Right ventricle myocardium inferior (tissue), 1 donor: ENCODE measurements around the gene STARD7. TPM values are rescaled to one million over a fixed set of nuclear protein-coding genes. Genes with fewer than 3 reads are reported as not detected.
A peak's percentile ranks its signal among the peaks of the same experiment; 100 is the strongest.

Experiments
- ATAC-seq: fragments of 200-7000 bp; cut with Tn5 transposase; one replicate; pipeline ENCODE4 v1.9.1; 2020; ENCODE audit warnings: mild to moderate bottlenecking, moderate library complexity
- DNase-seq: peaks from one replicate; pipeline ENCODE4 v3.0.0; 2021; ENCODE audit errors: missing footprints
- intact Hi-C: fragments of 100-400 bp; cut with DNase I; formaldehyde crosslinking; loops from one replicate; pipeline ENCODE4 v1.11.0; 2022
- total RNA-seq: library from RNA; stranded (reverse); fragmentation: NEBNext Ultra II Directional; extraction: Animal tissue kit (Norgen Biotek cat#: 25700); gene quantifications from one replicate; pipeline ENCODE4 v1.2.1, GENCODE V29; 2021
- donor health status: DM: no; HTN: yes; CAD: no; lungs with severe emphysema.

STARD7 gene
- total RNA-seq, 1 donor from 2014 or later: 194 TPM

GRCh38 chr2:96204836-96205624 is 3.6 kb downstream of the STARD7 start:
- DNase-seq: no peak
- no peak for ATAC-seq
- intact Hi-C loops: no loop called here

DNA sequence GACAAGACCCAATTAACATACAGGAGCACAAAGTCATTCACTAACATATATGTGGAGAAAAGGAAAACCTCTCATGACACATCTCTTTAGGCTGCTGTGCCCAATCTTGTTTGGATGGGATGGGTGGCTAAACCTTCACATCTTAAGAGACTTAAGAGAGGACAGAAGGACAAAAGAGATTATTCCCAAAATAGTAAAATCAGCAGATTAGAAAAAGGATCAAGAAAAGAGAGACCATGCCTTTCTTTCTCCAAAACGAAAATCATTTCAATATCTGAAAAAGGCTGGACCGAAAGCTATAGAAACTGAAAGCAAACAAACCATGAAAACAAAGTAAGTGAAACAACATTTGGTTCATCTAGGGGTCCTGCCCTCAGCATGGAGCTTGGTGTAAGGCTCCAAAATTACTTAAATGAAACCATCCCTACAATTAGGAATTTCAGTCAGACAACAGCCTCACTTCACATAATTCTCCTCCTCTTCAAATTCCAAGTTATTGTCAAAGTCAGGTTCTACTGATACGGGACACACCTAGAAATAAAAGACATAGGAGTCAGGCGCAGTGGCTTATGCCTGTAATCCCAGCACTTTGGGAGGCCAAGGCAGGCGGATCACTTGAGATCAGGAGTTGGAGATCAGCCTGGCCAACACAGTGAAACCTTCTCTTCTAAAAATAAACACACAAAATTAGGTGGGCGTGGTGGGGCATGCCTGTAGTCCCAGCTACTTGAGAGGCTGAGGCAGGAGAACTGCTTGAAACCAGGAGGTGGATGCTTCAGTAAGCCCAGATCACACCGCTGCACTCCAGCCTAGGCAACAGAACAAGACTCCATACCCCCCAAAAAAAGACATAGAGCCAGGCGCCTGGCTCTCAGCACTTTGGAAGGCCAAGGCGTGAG is 5.2 kb downstream of the STARD7 start:
- no peak for DNase-seq
- intact Hi-C loops: no loop called here

DNA sequence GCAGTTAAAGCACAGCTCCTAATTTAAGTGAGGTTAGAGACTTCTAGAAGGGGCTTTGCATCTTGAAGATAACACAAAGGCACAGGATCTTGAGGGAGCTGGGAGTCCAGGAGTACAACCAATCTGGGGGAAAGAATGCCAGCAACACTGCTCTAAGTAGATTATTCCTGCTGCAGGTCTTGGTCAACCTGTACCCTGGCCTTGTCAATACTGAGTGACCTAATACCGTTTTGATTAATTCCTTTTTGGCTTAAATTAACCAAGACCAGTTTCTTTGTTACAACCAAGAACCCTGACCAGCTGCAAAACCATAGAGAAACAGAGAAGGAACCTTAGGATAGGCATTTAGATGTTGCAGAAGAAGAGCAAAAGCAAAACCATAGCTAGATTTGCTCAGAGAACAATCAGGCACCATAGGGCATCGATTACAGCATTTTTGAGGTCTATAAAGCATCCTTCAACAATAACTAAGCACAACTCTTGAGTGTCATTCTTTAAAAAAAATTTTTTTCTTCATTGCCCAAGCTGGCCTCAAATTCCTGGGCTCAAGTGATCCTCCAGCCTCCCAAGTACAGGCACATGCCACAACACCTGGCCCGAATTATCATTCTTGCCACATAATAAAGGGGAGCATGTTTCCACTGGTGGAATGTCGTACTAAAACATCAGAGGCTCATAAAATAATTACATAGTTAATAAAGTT is 6.3 kb downstream of the STARD7 start:
- intact Hi-C loops: no loop called here
- ATAC-seq: no peak
- DNase-seq: no peak

More for the DNA sequence above, 5.2 kb downstream of the STARD7 start:
- no peak for ATAC-seq

DNA sequence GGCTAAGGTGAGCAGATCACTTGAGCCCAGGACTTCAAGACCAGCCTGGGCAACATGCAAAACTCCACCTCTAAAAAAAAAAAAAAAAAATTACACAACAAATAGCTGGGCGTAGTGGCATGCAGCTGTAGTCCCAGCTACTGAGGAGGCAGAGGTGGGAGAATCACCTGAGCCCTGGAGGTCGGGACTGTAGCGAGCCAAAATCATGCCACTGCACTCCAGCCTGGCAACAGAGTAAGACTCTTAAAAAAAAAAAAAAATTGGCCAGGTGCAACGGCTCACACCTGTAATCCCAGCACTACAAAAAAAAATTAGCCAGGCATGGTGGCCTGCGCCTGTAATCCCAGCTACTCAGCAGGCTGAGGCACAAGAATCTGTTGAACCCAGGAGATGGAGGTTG is 7.3 kb downstream of the STARD7 start:
- intact Hi-C loops: no loop called here
- DNase-seq (no peak), ATAC-seq (no peak)

- no peak for ATAC-seq
- intact Hi-C loops: no loop called here
- no peak for DNase-seq
These were observed 9.7 kb downstream of the STARD7 start for GRCh38 chr2:96198921-96199320.

GRCh38 chr2:96197546-96198255 is 10.9 kb downstream of the STARD7 start:
- ATAC-seq (no peak), DNase-seq (no peak)
- intact Hi-C loops: no loop called here

DNA sequence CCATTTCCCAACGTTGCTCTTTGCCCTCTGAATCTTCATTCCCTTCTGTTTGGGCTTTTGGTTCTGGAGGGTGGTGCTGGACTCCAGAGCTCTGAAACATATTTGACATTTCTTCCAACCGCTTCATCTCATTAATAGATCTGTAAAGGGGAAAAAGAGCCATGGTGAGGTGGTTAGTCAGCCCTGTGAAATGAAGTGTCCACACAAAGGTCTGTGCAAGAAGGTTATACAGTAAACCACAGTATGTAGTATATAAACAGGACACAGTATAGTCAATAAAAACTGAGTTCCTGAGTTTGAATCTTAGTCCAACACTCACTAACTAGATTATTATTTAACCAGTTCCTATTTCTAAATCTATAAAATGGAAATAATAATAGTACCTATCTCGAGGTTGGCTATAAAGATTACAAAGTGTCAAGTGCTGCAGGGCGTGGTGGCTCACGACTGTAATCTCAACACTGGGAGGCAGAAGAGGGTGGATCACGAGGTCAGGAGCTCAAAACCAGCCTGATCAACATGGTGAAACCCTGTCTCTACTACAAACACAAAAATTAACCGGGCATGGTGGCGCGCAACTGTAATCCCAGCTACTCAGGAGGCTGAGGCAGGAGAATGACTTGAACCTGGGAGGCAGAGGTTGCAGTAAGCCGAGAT is 13.1 kb downstream of the STARD7 start:
- intact Hi-C loops: no loop called here
- no peak for DNase-seq
- ATAC-seq: no peak

DNA sequence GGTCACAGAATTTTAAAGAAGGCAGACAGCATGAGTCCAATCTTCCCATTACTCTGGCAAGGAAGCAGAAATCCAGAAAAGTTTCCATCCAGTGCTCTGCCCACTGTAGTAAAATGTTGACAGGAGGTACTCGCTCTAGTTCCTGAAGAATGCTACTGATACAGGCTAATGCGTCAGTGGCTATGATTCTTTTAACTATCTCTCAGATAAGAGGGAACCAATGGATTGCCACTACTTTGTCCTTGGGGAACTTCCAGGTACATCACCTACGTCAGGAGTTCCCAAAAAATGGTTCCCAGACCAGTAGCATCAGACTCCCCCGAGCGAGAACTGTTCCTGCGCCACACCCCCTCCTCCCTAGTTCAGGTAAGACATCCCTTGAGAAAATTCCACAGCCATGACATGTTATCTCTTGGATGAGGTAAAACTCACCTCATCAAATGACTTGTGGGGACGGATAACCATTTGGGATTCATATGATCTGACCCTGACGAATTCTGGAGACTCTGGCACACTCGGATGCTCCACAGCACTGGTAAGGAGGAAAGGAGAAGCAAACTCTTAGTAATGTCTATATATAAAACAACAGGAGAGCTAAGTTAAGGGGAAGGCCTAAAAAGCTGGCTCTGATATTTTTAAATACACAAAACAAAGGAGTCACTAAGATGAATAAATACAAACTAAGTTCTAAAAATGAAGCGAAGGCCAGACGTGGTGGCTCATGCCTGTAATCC is 16.5 kb downstream of the STARD7 start:
- intact Hi-C loops: no loop called here
- ATAC-seq (peak; percentile 66), DNase-seq (no peak)

DNA sequence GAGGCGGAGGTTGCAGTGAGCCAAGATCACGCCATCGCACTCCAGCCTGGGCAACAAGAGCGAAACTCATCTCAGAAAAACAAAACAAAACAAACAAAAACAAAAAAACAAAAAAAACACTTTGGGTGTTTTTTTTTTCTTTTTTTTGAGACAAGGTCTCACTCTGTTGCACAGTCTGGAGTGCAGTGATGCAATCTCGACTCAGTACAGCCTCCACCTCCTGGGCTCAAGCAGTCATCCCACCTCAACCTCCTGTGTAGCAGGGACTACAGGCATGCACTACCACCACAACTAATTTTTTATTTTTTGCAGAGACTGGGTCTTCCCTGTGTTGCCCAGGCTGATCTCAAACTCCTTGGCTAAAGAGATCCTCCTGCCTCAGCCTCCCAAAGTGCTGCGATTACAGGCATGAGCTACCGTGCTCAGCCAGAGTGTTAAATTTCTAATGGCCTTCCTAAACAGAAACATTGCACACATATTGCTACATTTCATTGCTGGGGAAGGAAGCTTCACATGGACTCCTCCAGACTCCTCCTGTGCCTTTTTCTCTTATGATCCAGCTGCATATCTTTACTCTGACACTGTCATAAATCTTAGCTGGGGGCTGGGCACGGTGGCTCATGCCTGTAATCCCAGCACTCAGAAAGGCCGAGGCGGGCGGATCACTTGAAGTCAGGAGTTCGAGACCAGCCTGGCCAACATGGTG is 19.7 kb downstream of the STARD7 start:
- intact Hi-C loops: no loop called here
- no peak for DNase-seq
- no peak for ATAC-seq

DNA sequence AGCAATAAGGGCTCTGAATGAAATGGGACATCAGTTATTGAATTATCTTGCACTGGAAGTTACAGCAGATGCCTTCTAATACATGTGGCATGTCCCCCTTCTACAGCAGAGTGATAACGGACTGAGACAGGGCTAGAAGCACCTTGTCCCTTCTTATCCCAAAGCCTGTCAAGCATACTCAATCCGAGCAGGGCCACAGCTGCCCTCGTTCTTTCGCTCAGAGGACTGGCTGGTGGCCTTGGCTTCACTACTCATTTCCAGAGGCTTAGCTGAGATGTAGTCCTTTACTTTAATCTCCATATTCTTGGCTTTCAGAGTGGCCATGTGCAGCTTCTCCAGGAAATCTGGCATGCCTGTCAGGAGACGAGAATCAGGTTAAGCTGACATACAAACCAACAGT is 22.1 kb downstream of the STARD7 start:
- ATAC-seq: peak; percentile 50
- DNase-seq: no peak
- intact Hi-C loops: loop anchor here (2.0 kb wide), 1 partner anchor 20 kb away; no protein-coding TSS in a partner anchor

- intact Hi-C loops: no loop called here
- no peak for ATAC-seq
- no peak for DNase-seq
These were observed 23.1 kb downstream of the STARD7 start for GRCh38 chr2:96185516-96185915.

DNA sequence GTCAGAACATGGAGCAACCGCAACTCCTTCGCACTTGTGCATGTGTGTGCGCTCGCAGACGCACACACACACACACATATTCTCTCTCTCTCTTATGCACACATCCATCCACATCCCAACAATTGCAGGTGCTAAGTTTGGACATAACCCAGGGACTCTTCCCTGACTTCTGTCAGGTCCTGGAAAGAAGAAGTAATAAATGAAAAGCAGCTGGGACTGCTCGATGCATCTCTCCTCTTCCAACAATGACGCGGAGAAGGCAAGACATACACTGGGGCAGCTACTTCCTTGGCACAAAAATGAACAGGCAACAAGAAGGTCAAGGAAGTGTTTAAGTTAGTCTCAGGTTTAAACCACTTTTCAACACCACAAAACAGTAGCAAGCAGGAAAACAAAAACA is 23.6 kb downstream of the STARD7 start:
- DNase-seq (no peak), ATAC-seq (no peak)
- intact Hi-C loops: no loop called here

DNA sequence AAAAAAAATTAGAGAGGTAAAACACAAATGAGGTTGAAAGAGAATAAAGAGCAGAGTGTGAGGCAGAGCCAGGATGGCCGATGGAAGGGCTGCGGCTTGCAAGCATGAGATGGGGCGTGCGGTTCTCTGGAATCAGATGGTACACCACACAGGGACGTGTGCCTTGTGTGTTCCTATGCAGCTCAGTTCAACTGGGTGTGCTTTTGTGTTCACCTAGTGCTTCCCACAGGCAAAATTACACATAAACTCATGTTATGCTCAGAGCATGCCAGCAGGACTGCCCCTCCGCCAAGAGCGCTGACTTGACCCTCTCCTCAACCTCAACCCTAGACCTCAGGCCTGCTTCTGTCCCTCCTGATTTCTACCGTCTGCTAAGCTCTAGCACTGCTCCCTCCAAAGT is 24.4 kb downstream of the STARD7 start:
- intact Hi-C loops: no loop called here
- DNase-seq (no peak), ATAC-seq (no peak)

DNA sequence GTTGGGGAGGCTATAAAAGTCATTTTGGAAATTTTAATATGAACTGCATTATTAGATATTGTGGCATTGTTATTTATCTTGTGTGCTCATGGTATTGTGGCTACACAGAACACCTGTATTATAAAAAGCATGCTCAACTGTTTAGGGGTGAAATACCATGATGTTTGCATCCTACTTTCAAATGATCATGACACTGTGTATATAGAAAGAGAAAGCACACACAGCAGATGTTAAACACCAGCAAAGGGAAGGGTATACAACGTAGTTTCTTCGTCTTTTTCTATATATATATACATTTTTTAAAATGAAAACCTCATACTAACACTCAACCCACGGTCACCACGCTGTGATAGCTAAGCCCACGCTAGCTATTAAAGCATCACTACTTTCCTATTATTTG is 27.1 kb downstream of the STARD7 start:
- intact Hi-C loops: no loop called here
- ATAC-seq (no peak), DNase-seq (no peak)

DNA sequence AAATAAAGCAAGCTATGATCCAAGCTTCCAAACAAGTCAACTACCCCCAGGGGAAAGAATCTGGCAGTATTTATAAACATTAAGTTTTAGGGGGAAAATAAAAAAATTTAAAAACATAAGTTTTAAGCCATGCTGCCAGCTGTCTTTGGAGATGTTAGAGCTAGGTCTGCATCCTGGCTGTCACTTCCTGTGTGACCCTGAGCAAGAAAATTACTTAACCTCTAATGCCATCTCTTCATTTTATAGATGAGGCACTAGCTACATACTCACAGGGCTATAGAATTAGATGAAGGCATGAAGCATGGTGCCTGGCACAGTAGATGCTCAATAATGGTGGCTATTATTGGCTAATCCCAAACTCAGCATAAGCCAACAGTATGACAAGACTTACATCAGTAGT is 28.1 kb downstream of the STARD7 start:
- intact Hi-C loops: no loop called here
- DNase-seq (no peak), ATAC-seq (no peak)

DNA sequence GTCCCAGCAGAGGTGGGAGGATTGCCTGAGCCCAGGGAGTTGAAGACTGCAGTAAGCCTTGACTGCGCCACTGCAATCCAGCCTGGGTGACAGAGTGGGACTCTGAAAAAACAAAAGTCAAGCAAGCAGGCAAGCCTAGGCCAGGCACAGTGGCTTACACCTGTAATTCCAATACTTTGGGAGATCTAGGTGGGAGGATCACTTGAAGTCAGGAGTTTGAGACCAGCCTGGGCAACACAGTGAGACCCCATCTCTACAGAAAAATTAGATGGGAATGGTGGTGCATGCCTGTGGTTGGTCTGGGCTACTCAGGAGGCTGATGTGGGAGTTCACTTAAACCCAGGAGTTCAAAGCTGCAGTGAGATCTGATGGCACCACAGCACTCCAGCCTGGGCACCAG is 28.6 kb downstream of the STARD7 start:
- no peak for DNase-seq
- intact Hi-C loops: no loop called here
- ATAC-seq: no peak

GRCh38 chr2:96176661-96177060 is 32.0 kb downstream of the STARD7 start:
- no peak for DNase-seq
- intact Hi-C loops: no loop called here
- ATAC-seq: no peak
